ENCODE measurements around the gene ISYNA1. TPM values are rescaled to one million over a fixed set of nuclear protein-coding genes. Genes with fewer than 3 reads are reported as not detected.
A peak's percentile ranks its signal among the peaks of the same experiment; 100 is the strongest.

The ISYNA1 gene
- total RNA-seq, 2 donors from 2014 or later = 71.6 to 690 TPM

DNA sequence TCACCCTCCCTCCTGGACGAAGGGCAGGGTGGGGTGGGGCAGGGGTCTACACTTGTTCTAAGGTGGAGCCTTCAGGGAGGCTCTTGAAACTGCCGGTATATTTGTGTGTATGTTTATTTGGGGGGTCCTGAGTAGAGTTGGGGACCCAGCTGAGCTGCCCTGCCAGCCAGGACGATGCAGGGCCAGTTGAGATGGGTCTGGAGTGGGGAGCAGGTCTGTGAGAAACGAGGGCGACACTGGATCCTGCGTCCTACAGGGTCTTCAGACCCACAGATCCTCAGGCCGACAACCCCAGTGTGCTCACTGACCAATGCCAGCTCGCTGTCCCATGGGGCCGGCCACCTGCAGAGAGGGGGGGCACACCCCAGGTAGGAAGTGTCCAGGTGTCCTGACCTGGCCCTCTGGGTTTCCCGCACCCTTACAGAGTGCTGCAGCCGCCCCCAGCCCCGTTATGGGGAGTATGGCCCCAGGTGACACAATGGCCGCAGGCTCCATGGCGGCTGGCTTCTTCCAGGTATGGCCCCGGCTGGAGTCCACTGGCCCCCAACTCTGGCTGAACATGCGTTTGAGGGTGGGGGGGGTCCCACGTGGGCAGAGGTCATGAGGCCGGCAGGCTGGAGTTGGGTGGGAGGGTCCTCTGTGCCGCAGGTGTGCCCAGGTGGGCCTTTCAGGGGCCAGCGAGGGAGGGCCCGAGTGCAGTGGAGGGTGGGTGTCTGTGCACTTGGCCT lies 7.4 kb downstream of the ISYNA1 start:
- H3K4me1 ChIP-seq (replicated peaks) = no peaks in the 10 kb centered on the region
- no peaks in the 10 kb centered on the region for H3K27me3 ChIP-seq (replicated peaks; ENCODE audit: insufficient read depth)
- H3K36me3 ChIP-seq = no peaks in the 10 kb centered on the region
- no peak overlapping the region for H3K27ac ChIP-seq
- intact Hi-C loops (cut with DNase I) = no loop called here
- WGBS = 86% methylated on average over 20 of the region's 21 CpGs
- H3K4me3 ChIP-seq = no peak overlapping the region
- DNase-seq (ENCODE audit: low spot score) = no peak
- H3K9me3 ChIP-seq = no peaks in the 10 kb centered on the region
- TF ChIP-seq CTCF (IDR thresholded peaks at IDR 0.05) = no peak
- TF ChIP-seq POLR2A (IDR thresholded peaks at IDR 0.05) = no peak
- TF ChIP-seq POLR2AphosphoS5 (IDR thresholded peaks at IDR 0.05) = no peak

- intact Hi-C loops (cut with DNase I) = no loop called here
- H3K9me3 ChIP-seq = no peaks in the 10 kb centered on the region
- no peak for TF ChIP-seq POLR2AphosphoS5 (IDR thresholded peaks at IDR 0.05)
- TF ChIP-seq CTCF (IDR thresholded peaks at IDR 0.05) = no peak
- no peak for TF ChIP-seq POLR2A (IDR thresholded peaks at IDR 0.05)
- H3K27me3 ChIP-seq (replicated peaks; ENCODE audit: insufficient read depth) = no peaks in the 10 kb centered on the region
- WGBS = 48% methylated on average over 13 of the region's 13 CpGs
- no peaks in the 10 kb centered on the region for H3K4me1 ChIP-seq (replicated peaks)
- no peak overlapping the region for H3K4me3 ChIP-seq
- H3K36me3 ChIP-seq = no peaks in the 10 kb centered on the region
- peak overlapping the region in 1 of 2 donors; percentile 41 for H3K27ac ChIP-seq
- DNase-seq (ENCODE audit: low spot score) = no peak
These were observed 8.1 kb downstream of the ISYNA1 start for GRCh38 chr19:18429717-18430416.

- 5% methylated on average over 64 of the region's 77 CpGs for WGBS
- intact Hi-C loops (cut with DNase I) = no loop called here
- DNase-seq (ENCODE audit: low spot score) = no peak
- peak overlapping the region; percentile 30 to 35 for H3K4me3 ChIP-seq
- H3K27me3 ChIP-seq (replicated peaks; ENCODE audit: insufficient read depth) = no peaks in the 10 kb centered on the region
- no peaks in the 10 kb centered on the region for H3K36me3 ChIP-seq
- H3K27ac ChIP-seq = peak overlapping the region; percentile 41 to 74
- TF ChIP-seq CTCF (IDR thresholded peaks at IDR 0.05) (peak in 1 of 4 experiments; percentile 6), POLR2A (IDR thresholded peaks at IDR 0.05) (no peak), POLR2AphosphoS5 (IDR thresholded peaks at IDR 0.05) (no peak)
- no peaks in the 10 kb centered on the region for H3K4me1 ChIP-seq (replicated peaks)
- no peaks in the 10 kb centered on the region for H3K9me3 ChIP-seq
These were observed 8.9 kb downstream of the ISYNA1 start for GRCh38 chr19:18428787-18429674.

GRCh38 chr19:18428173-18428786 lies 9.7 kb downstream of the ISYNA1 start:
- no peak for DNase-seq (ENCODE audit: low spot score)
- H3K4me3 ChIP-seq = no peak overlapping the region
- H3K9me3 ChIP-seq = no peaks in the 10 kb centered on the region
- H3K27me3 ChIP-seq (replicated peaks; ENCODE audit: insufficient read depth) = no peaks in the 10 kb centered on the region
- peak overlapping the region in 1 of 2 donors; percentile 41 for H3K27ac ChIP-seq
- 62% methylated on average over 11 of the region's 17 CpGs for WGBS
- H3K36me3 ChIP-seq = no peaks in the 10 kb centered on the region
- no peaks in the 10 kb centered on the region for H3K4me1 ChIP-seq (replicated peaks)
- intact Hi-C loops (cut with DNase I) = no loop called here
- TF ChIP-seq POLR2A (IDR thresholded peaks at IDR 0.05) (no peak), POLR2AphosphoS5 (IDR thresholded peaks at IDR 0.05) (no peak), CTCF (IDR thresholded peaks at IDR 0.05) (no peak)

All from prostate gland (tissue), 2 donors.